GM23338 (cell line): ENCODE data around the gene NLGN1. TPM values are rescaled to one million over a fixed set of nuclear protein-coding genes. Genes with fewer than 3 reads are reported as not detected.

Experiments
- ATAC-seq: fragments of 200-7000 bp; cut with Tn5 transposase; 3 replicates; pipeline ENCODE4 v1.9.1; 2020
- DNase-seq: peaks from one replicate; pipeline ENCODE4 v3.0.0-alpha.2; 2015; ENCODE audit warnings: low spot score
- H2AFZ ChIP-seq: fragments of 200-600 bp; sonication (generic); 2 replicates; pipeline ENCODE4 v1.8.0; 2016; ENCODE audit warnings: antibody characterized with exemption, mild to moderate bottlenecking, moderate library complexity
- H3F3A ChIP-seq: fragments of 200-600 bp; sonication (generic); replicated peaks from 2 replicates; pipeline ENCODE4 v1.8.0; 2017; ENCODE audit warnings: antibody characterized with exemption, mixed run types, low read depth
- H3K27ac ChIP-seq: fragments of 200-600 bp; sonication (generic); 2 replicates; pipeline ENCODE4 v1.6.1; 2016; ENCODE audit warnings: low read depth
- H3K27me3 ChIP-seq: fragments of 200-600 bp; sonication (generic); 2 replicates; pipeline ENCODE4 v1.8.0; 2016; ENCODE audit warnings: mild to moderate bottlenecking, mixed run types, moderate library complexity; ENCODE audit not compliant: insufficient read depth
- H3K36me3 ChIP-seq: fragments of 200-600 bp; sonication (generic); 2 replicates; pipeline ENCODE4 v1.8.0; 2016; ENCODE audit warnings: mild to moderate bottlenecking; ENCODE audit not compliant: insufficient read depth
- H3K4me1 ChIP-seq: fragments of 200-600 bp; sonication (generic); 2 replicates; pipeline ENCODE4 v1.8.0; 2016; ENCODE audit warnings: mild to moderate bottlenecking, moderate library complexity; ENCODE audit not compliant: insufficient read depth
- H3K4me2 ChIP-seq: fragments of 200-600 bp; sonication (generic); 2 replicates; pipeline ENCODE4 v1.7.1; 2017; ENCODE audit warnings: mixed run types
- H3K4me3 ChIP-seq: fragments of 200-600 bp; sonication (generic); 2 replicates; pipeline ENCODE4 v1.6.1; 2016; ENCODE audit warnings: mixed run types
- H3K79me2 ChIP-seq: fragments of 200-600 bp; sonication (generic); replicated peaks from 2 replicates; pipeline ENCODE4 v1.8.0; 2017; ENCODE audit warnings: mild to moderate bottlenecking; ENCODE audit not compliant: insufficient read depth
- H3K9me2 ChIP-seq: fragments of 200-600 bp; sonication (generic); 2 replicates; pipeline ENCODE4 v1.8.0; 2017; ENCODE audit not compliant: insufficient read depth
- H4K20me1 ChIP-seq: fragments of 200-600 bp; sonication (generic); replicated peaks from 2 replicates; pipeline ENCODE4 v1.8.0; 2017; ENCODE audit warnings: mild to moderate bottlenecking; ENCODE audit not compliant: insufficient read depth
- H3K27ac Mint-ChIP-seq: 2 replicates; pipeline ENCODE4 v1.8.0; 2020; ENCODE audit warnings: inconsistent platforms, mild to moderate bottlenecking, moderate library complexity, mixed read lengths
- H3K27me3 Mint-ChIP-seq: 3 replicates; pipeline ENCODE4 v1.8.0; 2022; ENCODE audit warnings: low read depth, mild to moderate bottlenecking, moderate library complexity, mixed read lengths, inconsistent platforms; ENCODE audit not compliant: insufficient read depth, poor library complexity
- H3K36me3 Mint-ChIP-seq: 3 replicates; pipeline ENCODE4 v1.8.0; 2021; ENCODE audit warnings: low read depth, mild to moderate bottlenecking, inconsistent platforms, moderate library complexity, mixed read lengths
- H3K4me1 Mint-ChIP-seq: 3 replicates; pipeline ENCODE4 v1.8.0; 2020; ENCODE audit warnings: mild to moderate bottlenecking, inconsistent platforms, mixed read lengths
- H3K4me3 Mint-ChIP-seq: 3 replicates; pipeline ENCODE4 v1.8.0; 2021; ENCODE audit warnings: moderate library complexity, mild to moderate bottlenecking, inconsistent platforms, mixed read lengths
- H3K9me3 Mint-ChIP-seq: 3 replicates; pipeline ENCODE4 v1.8.0; 2020; ENCODE audit warnings: moderate library complexity, mild to moderate bottlenecking, inconsistent platforms, mixed read lengths
- CREB1 ChIP-seq: fragments of 250-450 bp; sonication (Bioruptor Pico); IDR thresholded peaks from 2 replicates; pipeline ENCODE4 v1.5.0; 2020; ENCODE audit warnings: low read depth, mild to moderate bottlenecking, moderate library complexity
- EZH2 ChIP-seq: fragments of 200-600 bp; sonication (generic); IDR thresholded peaks from one replicate; pipeline ENCODE4 v1.8.0; 2017; ENCODE audit warnings: antibody characterized with exemption, mild to moderate bottlenecking, low read depth; ENCODE audit not compliant: unreplicated experiment
- JUNB ChIP-seq: IDR thresholded peaks from one replicate; pipeline ENCODE4 v1.6.1; 2016; ENCODE audit warnings: antibody characterized with exemption; ENCODE audit not compliant: unreplicated experiment
- NANOG ChIP-seq: IDR thresholded peaks from 2 replicates; pipeline ENCODE4 v1.6.1; 2016; ENCODE audit warnings: antibody characterized with exemption, borderline replicate concordance
- ZNF114 ChIP-seq: fragments of 250-450 bp; sonication (Bioruptor Pico); IDR thresholded peaks from 2 replicates; pipeline ENCODE4 v1.5.0; 2020; ENCODE audit warnings: mild to moderate bottlenecking, moderate library complexity
- ZNF462 ChIP-seq: fragments of 250-450 bp; sonication (Bioruptor Pico); IDR thresholded peaks from 2 replicates; pipeline ENCODE4 v1.5.0; 2020; ENCODE audit warnings: mild to moderate bottlenecking, moderate library complexity
- polyA plus RNA-seq: library from polyadenylated mRNA; unstranded; fragments of >200 nt; fragmentation: Nextera tagmentation; extraction: Ambion mirVana; gene quantifications from 2 replicates; pipeline ENCODE4 v1.2.1, GENCODE V29; 2016
- total RNA-seq: library from RNA; depleted of rRNA; stranded (reverse); fragments of >200 nt; shearing (Covaris generic); gene quantifications from 2 replicates; pipeline ENCODE4 v1.2.3, GENCODE V29; 2014
- TF ChIP-seq, protein P1 (sequence below): IDR thresholded peaks from 2 replicates; pipeline ENCODE4 v1.6.1; 2016; ENCODE audit warnings: antibody characterized with exemption
- TF ChIP-seq, protein P2 (sequence below): IDR thresholded peaks from one replicate; pipeline ENCODE4 v1.6.1; 2018; ENCODE audit warnings: antibody characterized with exemption; ENCODE audit not compliant: unreplicated experiment

The NLGN1 gene
- total and polyA plus RNA-seq, 2 experiments from 2014 or later, result 6.5 to 18.6 TPM

DNA sequence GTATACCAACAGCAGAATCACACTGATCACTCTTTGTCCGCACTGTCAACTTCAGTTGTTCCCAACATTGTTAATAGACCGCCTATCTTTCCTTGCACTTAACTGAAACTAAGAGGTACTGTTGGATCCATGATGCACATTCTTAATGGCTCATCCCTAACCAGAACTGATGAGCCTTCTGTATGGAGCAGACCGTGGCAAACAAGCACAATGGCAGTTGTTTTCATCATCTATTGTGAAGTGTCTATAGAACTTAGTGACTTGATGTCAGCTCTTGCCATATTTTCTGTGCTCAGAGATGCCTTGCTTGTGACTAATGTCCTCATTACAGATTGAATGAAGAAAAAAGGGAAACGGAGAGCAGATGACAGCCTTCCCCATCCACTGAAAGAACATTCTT is 347.4 kb downstream of the NLGN1 start:
- Mint-ChIP-seq H3K9me3 (peaks cover 3% of the 10 kb centered on the region; the same call in 1 of the 3 replicates), H3K4me1 (peaks cover 9% of the 10 kb centered on the region), H3K36me3 (peaks cover 6% of the 10 kb centered on the region; the same call in 2 of the 3 replicates), H3K27me3 (no peaks in the 10 kb centered on the region), H3K27ac (no peak overlapping the region), H3K4me3 (no peak overlapping the region)
- no peaks in the 10 kb centered on the region for H3K9me2 ChIP-seq
- H3K79me2 ChIP-seq, result no peaks in the 10 kb centered on the region
- TF ChIP-seq JUNB (no peak), CREB1 (CRISPR knock-in tag) (no peak), ZNF114 (CRISPR knock-in tag) (no peak), EZH2 (no peak), NANOG (no peak), ZNF462 (no peak)
- TF ChIP-seq, protein P1, sequence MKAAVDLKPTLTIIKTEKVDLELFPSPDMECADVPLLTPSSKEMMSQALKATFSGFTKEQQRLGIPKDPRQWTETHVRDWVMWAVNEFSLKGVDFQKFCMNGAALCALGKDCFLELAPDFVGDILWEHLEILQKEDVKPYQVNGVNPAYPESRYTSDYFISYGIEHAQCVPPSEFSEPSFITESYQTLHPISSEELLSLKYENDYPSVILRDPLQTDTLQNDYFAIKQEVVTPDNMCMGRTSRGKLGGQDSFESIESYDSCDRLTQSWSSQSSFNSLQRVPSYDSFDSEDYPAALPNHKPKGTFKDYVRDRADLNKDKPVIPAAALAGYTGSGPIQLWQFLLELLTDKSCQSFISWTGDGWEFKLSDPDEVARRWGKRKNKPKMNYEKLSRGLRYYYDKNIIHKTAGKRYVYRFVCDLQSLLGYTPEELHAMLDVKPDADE, result no peak
- TF ChIP-seq, protein P2, sequence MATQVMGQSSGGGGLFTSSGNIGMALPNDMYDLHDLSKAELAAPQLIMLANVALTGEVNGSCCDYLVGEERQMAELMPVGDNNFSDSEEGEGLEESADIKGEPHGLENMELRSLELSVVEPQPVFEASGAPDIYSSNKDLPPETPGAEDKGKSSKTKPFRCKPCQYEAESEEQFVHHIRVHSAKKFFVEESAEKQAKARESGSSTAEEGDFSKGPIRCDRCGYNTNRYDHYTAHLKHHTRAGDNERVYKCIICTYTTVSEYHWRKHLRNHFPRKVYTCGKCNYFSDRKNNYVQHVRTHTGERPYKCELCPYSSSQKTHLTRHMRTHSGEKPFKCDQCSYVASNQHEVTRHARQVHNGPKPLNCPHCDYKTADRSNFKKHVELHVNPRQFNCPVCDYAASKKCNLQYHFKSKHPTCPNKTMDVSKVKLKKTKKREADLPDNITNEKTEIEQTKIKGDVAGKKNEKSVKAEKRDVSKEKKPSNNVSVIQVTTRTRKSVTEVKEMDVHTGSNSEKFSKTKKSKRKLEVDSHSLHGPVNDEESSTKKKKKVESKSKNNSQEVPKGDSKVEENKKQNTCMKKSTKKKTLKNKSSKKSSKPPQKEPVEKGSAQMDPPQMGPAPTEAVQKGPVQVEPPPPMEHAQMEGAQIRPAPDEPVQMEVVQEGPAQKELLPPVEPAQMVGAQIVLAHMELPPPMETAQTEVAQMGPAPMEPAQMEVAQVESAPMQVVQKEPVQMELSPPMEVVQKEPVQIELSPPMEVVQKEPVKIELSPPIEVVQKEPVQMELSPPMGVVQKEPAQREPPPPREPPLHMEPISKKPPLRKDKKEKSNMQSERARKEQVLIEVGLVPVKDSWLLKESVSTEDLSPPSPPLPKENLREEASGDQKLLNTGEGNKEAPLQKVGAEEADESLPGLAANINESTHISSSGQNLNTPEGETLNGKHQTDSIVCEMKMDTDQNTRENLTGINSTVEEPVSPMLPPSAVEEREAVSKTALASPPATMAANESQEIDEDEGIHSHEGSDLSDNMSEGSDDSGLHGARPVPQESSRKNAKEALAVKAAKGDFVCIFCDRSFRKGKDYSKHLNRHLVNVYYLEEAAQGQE, result no peak
- ATAC-seq (no peak), DNase-seq (no peak)
- H3K27me3 ChIP-seq, result no peaks in the 10 kb centered on the region
- H3K36me3 ChIP-seq, result no peaks in the 10 kb centered on the region
- H2AFZ ChIP-seq, result no peak overlapping the region
- no peak overlapping the region for H3K4me2 ChIP-seq
- H3K4me1 ChIP-seq, result peaks cover 5% of the 10 kb centered on the region
- no peak overlapping the region for H3K4me3 ChIP-seq
- no peaks in the 10 kb centered on the region for H4K20me1 ChIP-seq
- no peak overlapping the region for H3K27ac ChIP-seq
- no peaks in the 10 kb centered on the region for H3F3A ChIP-seq
